Testis (tissue), 2 donors: Measurements from ENCODE around the gene CACNA1S.

ENCODE experiments used
- CTCF ChIP-seq, 3 experiments: fragments of 450-650 bp in 2 of 3; fragments of 200-600 bp in 1 of 3; sonication (generic) in 1 of 3; IDR thresholded peaks; one replicate each; pipeline ENCODE4 v1.5.1; 2016 to 2019; ENCODE audit warnings: antibody characterized with exemption in 3 of 3, mild to moderate bottlenecking in 2 of 3, moderate library complexity in 1 of 3
- POLR2A ChIP-seq: fragments of 450-650 bp; IDR thresholded peaks from one replicate; pipeline ENCODE4 v1.6.1; 2017; ENCODE audit warnings: antibody characterized with exemption, mild to moderate bottlenecking, moderate library complexity

GRCh38 chr1:201096041-201096461, 16.2 kb downstream of the CACNA1S start:
- TF ChIP-seq CTCF (IDR thresholded peaks at IDR 0.05) (no peak), POLR2A (no peak)
